Diencephalon (tissue), 1 donor: Measurements from ENCODE around the gene KRTAP4-7. TPM values are rescaled to one million over a fixed set of nuclear protein-coding genes. Genes with fewer than 3 reads are reported as not detected.

ENCODE experiments used
- total RNA-seq: library from RNA; depleted of rRNA; stranded (reverse); fragments of >200 nt; gene quantifications from one replicate; pipeline ENCODE4 v1.2.3, GENCODE V29; 2014

Gene KRTAP4-7
- not detected for total RNA-seq

GRCh38 chr17:41084100-41084856 is at the start of gene KRTAP4-7:
Gene KRTAP4-7 (plus strand): TSS chr17:41084150. CDS start chr17:41084207, 57 bp downstream.

DNA sequence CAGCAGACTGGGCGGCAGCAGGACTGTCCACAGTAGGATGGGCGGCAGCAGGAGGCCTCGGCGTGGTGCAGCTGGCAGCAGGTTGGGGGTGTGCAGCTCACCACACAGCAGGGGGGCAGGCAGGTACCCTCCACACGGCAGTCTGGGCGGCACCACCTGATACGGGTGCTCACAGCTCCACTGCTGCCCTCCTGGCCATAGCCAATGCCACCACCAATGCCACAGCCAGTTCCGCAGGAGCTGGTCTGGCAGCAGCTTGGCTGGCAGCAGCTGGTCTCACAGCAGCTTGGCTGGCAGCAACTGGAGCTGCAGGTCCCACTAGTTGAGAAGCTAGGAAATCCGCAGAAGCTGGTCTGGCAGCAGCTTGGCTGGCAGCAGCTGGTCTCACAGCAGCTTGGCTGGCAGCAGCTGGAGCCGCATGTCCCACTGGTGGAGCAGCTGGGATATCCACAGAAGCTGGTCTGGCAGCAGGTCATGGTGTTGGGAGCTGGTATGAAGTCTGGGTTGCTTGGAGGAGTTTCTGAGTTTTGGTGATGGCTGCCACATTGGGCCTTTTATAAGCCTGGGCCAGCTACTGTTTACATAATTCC is 49.5 kb upstream of the KRTAP4-7 start, which contains the start of gene KRTAP1-3:
KRTAP1-3 (minus strand) TSS at position 529 of the 590 bp plus-strand sequence; CDS start at position 476, 53 bp downstream.

DNA sequence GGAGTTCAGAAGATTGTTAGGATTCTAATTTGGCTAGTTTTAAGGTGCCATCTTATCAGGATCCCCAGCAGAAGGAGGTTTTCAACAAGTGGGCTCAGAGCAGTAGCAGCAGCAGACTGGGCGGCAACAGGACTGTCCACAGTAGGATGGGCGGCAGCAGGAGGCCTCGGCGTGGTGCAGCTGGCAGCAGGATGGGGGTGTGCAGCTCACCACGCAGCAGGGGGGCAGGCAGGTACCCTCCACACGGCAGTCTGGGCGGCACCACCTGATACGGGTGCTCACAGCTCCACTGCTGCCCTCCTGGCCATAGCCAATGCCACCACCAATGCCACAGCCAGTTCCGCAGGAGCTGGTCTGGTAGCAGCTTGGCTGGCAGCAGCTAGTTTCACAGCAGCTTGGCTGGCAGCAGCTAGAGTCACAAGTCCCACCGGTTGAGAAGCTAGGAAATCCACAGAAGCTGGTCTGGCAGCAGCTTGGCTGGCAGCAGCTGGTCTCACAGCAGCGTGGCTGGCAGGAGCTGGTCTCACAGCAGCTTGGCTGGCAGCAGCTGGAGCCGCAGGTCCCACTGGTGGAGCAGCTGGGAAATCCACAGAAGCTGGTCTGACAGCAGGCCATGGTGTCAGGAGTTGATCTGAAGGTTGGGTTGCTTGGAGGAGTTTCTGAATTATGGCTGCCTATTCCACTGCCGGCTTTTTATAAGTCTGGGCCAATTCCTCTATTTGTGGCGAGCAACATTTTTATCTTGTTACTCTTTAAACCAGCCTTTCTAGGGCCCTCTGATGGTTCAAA is 43.0 kb upstream of the KRTAP4-7 start, which contains the start of gene KRTAP1-1:
KRTAP1-1 (minus strand) TSS at position 668 of the 789 bp plus-strand sequence; CDS start at position 615, 53 bp downstream.

DNA sequence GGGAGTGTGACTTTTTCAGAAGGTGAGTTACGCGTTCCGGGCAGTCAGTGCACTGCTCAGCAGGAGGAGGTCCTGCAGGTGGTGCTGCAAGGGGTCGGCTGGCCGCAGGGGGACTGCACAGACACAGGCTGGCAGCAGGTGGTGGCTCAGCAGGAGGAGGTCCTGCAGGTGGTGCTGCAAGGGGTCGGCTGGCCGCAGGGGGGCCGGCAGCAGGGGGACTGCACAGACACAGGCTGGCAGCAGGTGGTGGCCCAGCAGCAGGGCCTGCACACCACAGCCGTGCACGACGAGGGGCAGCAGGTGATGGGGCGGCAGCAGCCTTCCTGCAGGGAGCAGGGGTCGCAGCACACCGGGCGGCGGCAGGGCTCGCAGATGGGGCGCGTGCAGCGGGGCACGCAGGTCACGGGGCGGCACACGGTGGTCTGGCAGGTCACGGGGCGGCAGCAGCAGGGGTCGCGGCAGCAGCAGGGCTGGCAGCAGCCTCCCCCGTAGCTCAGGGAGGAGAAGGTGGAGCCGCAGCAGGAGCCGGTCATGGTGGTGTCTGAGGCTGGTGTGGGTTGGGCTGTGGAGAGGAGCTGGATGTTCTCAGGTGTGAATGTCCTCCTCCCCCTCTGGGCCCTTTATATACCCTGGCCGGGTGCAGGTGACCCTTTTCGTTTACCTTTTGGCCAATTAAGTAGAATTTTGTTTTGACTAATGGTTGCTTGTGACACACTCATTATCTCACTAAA is 37.0 kb upstream of the KRTAP4-7 start, which contains the start of gene KRTAP2-1:
KRTAP2-1 (minus strand) TSS at position 582 of the 731 bp plus-strand sequence; CDS start at position 533, 49 bp downstream.

GRCh38 chr17:41055130-41055529 is 28.8 kb upstream of the KRTAP4-7 start, which contains the start of gene KRTAP2-2:
Gene KRTAP2-2 (minus strand): TSS chr17:41055230. CDS start chr17:41055211, 19 bp downstream.

GRCh38 chr17:41060052-41060604 is 23.8 kb upstream of the KRTAP4-7 start, which contains the start of gene KRTAP2-3:
Gene KRTAP2-3 (minus strand): TSS chr17:41060114. CDS start chr17:41060050, 64 bp downstream.

GRCh38 chr17:41065829-41066624 is 17.9 kb upstream of the KRTAP4-7 start, which contains the start of gene KRTAP2-4:
Gene KRTAP2-4 (minus strand): TSS chr17:41065879. CDS start chr17:41065845, 34 bp downstream.

DNA sequence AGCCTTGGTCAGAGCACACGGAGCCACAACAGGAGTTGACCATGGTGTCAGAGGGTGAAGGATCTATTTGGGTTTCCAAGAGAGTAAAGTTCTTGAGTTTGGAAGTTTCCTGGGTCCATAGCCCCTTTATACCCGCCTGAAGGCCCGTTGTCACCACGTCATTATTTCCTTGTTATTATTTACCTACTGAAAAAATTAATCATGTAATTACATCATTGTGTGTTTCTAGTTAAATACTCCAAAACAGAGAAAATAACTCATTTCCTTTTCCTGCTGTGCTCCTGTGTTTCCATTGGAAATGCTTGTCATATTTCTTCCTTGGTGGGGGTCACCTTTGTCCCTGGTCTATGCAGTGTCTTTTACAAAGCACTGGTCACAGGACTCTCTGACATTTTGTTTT is 14.1 kb downstream of the KRTAP4-7 start, which contains the start of gene KRTAP4-8:
KRTAP4-8 (minus strand) TSS at position 101 of the 400 bp plus-strand sequence; CDS start at position 43, 58 bp downstream.

DNA sequence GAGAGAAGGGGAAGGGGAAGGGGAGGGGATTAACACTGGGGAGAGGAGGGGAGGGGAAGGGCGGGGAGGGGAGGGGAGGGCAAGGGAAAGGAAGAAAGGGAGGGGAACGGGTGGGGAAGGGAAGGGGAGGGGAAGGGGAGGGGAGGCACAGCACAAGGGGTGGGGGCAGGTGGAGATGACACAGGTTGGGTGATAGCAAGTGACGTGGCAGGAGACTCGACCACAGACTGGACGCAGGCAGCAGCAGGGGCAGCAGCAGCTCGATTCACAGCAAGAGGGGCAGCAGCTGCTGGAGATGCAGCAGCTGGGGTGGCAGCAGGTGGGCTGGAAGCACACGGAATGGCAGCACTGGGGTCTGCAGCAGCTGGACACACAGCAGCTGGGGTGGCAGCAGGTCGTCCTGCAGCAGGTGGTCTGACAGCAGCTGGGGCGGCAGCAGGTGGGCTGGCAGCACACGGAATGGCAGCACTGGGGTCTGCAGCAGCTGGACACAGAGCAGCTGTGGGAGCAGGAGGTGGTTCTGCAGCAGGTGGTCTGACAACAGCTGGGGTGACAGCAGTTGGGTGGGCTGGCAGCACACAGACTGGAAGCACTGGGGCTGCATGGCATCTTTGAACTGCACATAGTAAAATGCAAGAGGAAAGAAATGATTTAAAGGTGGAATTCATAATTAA is 17.8 kb downstream of the KRTAP4-7 start, which contains the start of gene KRTAP4-16:
KRTAP4-16 (minus strand) TSS at position 624 of the 674 bp plus-strand sequence; CDS start at position 624, 0 bp downstream.

GRCh38 chr17:41105347-41105746 is 21.4 kb downstream of the KRTAP4-7 start, which contains the start of gene KRTAP4-9:
Gene KRTAP4-9 (plus strand): TSS chr17:41105389. CDS start chr17:41105389, 0 bp downstream.

DNA sequence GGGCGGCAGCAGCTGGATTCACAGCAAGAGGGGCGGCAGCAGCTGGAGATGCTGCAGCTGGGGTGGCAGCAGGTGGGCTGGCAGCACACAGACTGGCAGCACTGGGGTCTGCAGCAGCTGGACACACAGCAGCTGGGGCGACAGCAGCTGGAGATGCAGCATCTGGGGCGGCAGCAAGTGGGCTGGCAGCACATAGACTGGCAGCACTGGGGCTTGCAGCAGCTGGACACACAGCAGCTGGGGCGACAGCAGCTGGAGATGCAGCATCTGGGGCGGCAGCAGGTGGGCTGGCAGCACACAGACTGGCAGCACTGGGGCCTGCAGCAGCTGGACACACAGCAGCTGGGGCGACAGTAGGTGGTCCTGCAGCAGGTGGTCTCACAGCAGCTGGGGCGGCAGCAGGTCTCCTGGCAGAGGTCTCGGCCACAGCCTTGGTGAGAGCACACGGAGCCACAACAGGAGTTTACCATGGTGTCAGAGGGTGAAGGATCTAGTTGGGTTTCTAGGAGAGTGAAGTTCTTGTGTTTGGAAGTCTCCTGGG is 34.0 kb downstream of the KRTAP4-7 start, which contains the start of gene KRTAP4-11:
KRTAP4-11 (minus strand) TSS at position 528 of the 541 bp plus-strand sequence; CDS start at position 470, 58 bp downstream.

GRCh38 chr17:41123991-41124371 is 40.0 kb downstream of the KRTAP4-7 start, which contains the start of gene KRTAP4-12:
Gene KRTAP4-12 (minus strand): TSS chr17:41124182. CDS start chr17:41124122, 60 bp downstream.

Other genes starting within 250 kb of the KRTAP4-7 start
- not detected for gene KRT12, start 216.9 kb upstream of the KRTAP4-7 start, total RNA-seq
- not detected for gene KRT20, start 198.9 kb upstream of the KRTAP4-7 start, total RNA-seq
- 0.46 TPM for gene KRT23, start 146.5 kb upstream of the KRTAP4-7 start, total RNA-seq
- not detected for gene KRT39, start 117.2 kb upstream of the KRTAP4-7 start, total RNA-seq
- not detected for gene KRT40, start 99.8 kb upstream of the KRTAP4-7 start, total RNA-seq
- not detected for gene KRTAP3-3, start 90.0 kb upstream of the KRTAP4-7 start, total RNA-seq
- not detected for gene KRTAP3-2, start 84.2 kb upstream of the KRTAP4-7 start, total RNA-seq
- not detected for gene KRTAP3-1, start 75.0 kb upstream of the KRTAP4-7 start, total RNA-seq
- gene KRTAP1-5, start 56.9 kb upstream of the KRTAP4-7 start, total RNA-seq, result not detected
- gene KRTAP1-4, start 54.0 kb upstream of the KRTAP4-7 start, total RNA-seq, result not detected
- not detected for gene KRTAP1-3, start 49.3 kb upstream of the KRTAP4-7 start, total RNA-seq
- gene KRTAP1-1, start 42.7 kb upstream of the KRTAP4-7 start, total RNA-seq, result not detected
- not detected for gene KRTAP2-1, start 36.8 kb upstream of the KRTAP4-7 start, total RNA-seq
- gene KRTAP2-2, start 28.9 kb upstream of the KRTAP4-7 start, total RNA-seq, result not detected
- gene KRTAP2-3, start 24.0 kb upstream of the KRTAP4-7 start, total RNA-seq, result not detected
- not detected for gene KRTAP2-4, start 18.3 kb upstream of the KRTAP4-7 start, total RNA-seq
- not detected for gene KRTAP4-8, start 14.0 kb downstream of the KRTAP4-7 start, total RNA-seq
- gene KRTAP4-16, start 18.1 kb downstream of the KRTAP4-7 start, total RNA-seq, result not detected
- not detected for gene KRTAP4-9, start 21.2 kb downstream of the KRTAP4-7 start, total RNA-seq
- not detected for gene KRTAP4-11, start 34.2 kb downstream of the KRTAP4-7 start, total RNA-seq
- not detected for gene KRTAP4-12, start 40.0 kb downstream of the KRTAP4-7 start, total RNA-seq
- not detected for gene KRTAP4-6, start 56.4 kb downstream of the KRTAP4-7 start, total RNA-seq
- gene KRTAP4-5, start 65.7 kb downstream of the KRTAP4-7 start, total RNA-seq, result not detected
- not detected for gene KRTAP4-4, start 76.6 kb downstream of the KRTAP4-7 start, total RNA-seq
- gene KRTAP4-3, start 84.1 kb downstream of the KRTAP4-7 start, total RNA-seq, result not detected
- gene KRTAP4-2, start 94.1 kb downstream of the KRTAP4-7 start, total RNA-seq, result not detected
- not detected for gene KRTAP4-1, start 100.8 kb downstream of the KRTAP4-7 start, total RNA-seq
- gene KRTAP9-1, start 105.7 kb downstream of the KRTAP4-7 start, total RNA-seq, result not detected
- not detected for gene KRTAP9-2, start 142.5 kb downstream of the KRTAP4-7 start, total RNA-seq
- not detected for gene KRTAP9-3, start 148.3 kb downstream of the KRTAP4-7 start, total RNA-seq
- not detected for gene KRTAP9-8, start 153.8 kb downstream of the KRTAP4-7 start, total RNA-seq
- gene KRTAP9-4, start 165.5 kb downstream of the KRTAP4-7 start, total RNA-seq, result not detected
- gene KRTAP9-9, start 171.2 kb downstream of the KRTAP4-7 start, total RNA-seq, result not detected
- not detected for gene KRTAP9-6, start 181.2 kb downstream of the KRTAP4-7 start, total RNA-seq
- not detected for gene KRTAP9-7, start 191.5 kb downstream of the KRTAP4-7 start, total RNA-seq
- not detected for gene KRTAP29-1, start 218.7 kb downstream of the KRTAP4-7 start, total RNA-seq
- not detected for gene KRTAP16-1, start 225.2 kb downstream of the KRTAP4-7 start, total RNA-seq
- not detected for gene KRTAP17-1, start 231.6 kb downstream of the KRTAP4-7 start, total RNA-seq